HEK293 (cell line): ENCODE measurements around the gene GREM1.

Source experiments
- CTCF ChIA-PET: fragments of 350-600 bp; formaldehyde crosslinking; extraction: SDS; loops from one replicate; lab custom pipeline; 2021; ENCODE audit warnings: antibody characterized with exemption; lab: Yijun Ruan, JAX
- POLR2A ChIA-PET: fragments of 300-600 bp; formaldehyde crosslinking; extraction: SDS; loops from one replicate; lab custom pipeline; 2020; ENCODE audit warnings: antibody characterized with exemption, inconsistent platforms; lab: Yijun Ruan, JAX
- H3K27ac ChIP-seq: fragments of 200-500 bp; sonication (Bioruptor generic); 2 replicates; pipeline ENCODE4 v1.5.1; 2014; ENCODE audit warnings: low read depth, low read length, control low read depth, inconsistent platforms; ENCODE audit errors: extremely low read depth
- H3K36me3 ChIP-seq, 2 experiments: fragments of 200-500 bp in 1 of 2; sonication (Bioruptor generic) in 1 of 2; 1 replicate in 1 of 2; 2 replicates in 1 of 2; pipeline ENCODE4 v1.5.1; 2014 to 2017; ENCODE audit warnings: inconsistent platforms in 2 of 2, low read length in 2 of 2; ENCODE audit not compliant: control insufficient read depth in 2 of 2, insufficient read depth in 1 of 2
- H3K4me1 ChIP-seq: fragments of 200-500 bp; sonication (Bioruptor generic); 2 replicates; pipeline ENCODE4 v1.5.1; 2014; ENCODE audit warnings: mild to moderate bottlenecking, low read length, inconsistent platforms; ENCODE audit not compliant: control insufficient read depth, insufficient read depth
- H3K4me3 ChIP-seq: 2 replicates; pipeline ENCODE4 v1.5.1; 2011; ENCODE audit warnings: low read depth, mild to moderate bottlenecking, control low read depth, low read length, moderate library complexity
- H3K9me3 ChIP-seq: fragments of 200-500 bp; sonication (Bioruptor generic); 2 replicates; pipeline ENCODE4 v1.5.1; 2014; ENCODE audit warnings: low read depth, low read length, inconsistent platforms; ENCODE audit not compliant: control insufficient read depth, insufficient read depth
- ATF2 ChIP-seq: fragments of 450-650 bp; formaldehyde crosslinking; IDR thresholded peaks from 2 replicates; pipeline ENCODE4 v1.5.1; 2016; ENCODE audit warnings: missing biosample characterization, missing genetic modification characterization, low read depth
- FEZF1 ChIP-seq: fragments of 450-650 bp; formaldehyde crosslinking; IDR thresholded peaks from 2 replicates; pipeline ENCODE4 v1.5.1; 2016; ENCODE audit warnings: missing biosample characterization, missing genetic modification characterization
- INSM2 ChIP-seq: fragments of 450-650 bp; formaldehyde crosslinking; IDR thresholded peaks from 2 replicates; pipeline ENCODE4 v1.5.1; 2016; ENCODE audit warnings: missing biosample characterization, missing genetic modification characterization
- PBX3 ChIP-seq: sonication (generic); formaldehyde crosslinking; IDR thresholded peaks from 2 replicates; pipeline ENCODE4 v1.8.1; 2022; ENCODE audit warnings: mild to moderate bottlenecking, moderate library complexity, missing genetic modification reagents
- SP7 ChIP-seq: fragments of 450-650 bp; formaldehyde crosslinking; IDR thresholded peaks from 2 replicates; pipeline ENCODE4 v1.5.1; 2016; ENCODE audit warnings: missing biosample characterization, missing genetic modification characterization
- ZBTB11 ChIP-seq: fragments of 450-650 bp; formaldehyde crosslinking; conservative IDR thresholded peaks from 2 replicates; pipeline ENCODE4 v1.5.1; 2016; ENCODE audit warnings: low read depth, missing biosample characterization, missing genetic modification characterization
- ZNF10 ChIP-seq: fragments of 450-650 bp; formaldehyde crosslinking; IDR thresholded peaks from 2 replicates; pipeline ENCODE4 v1.5.1; 2017; ENCODE audit warnings: missing biosample characterization, missing genetic modification characterization
- ZNF114 ChIP-seq: fragments of 450-650 bp; formaldehyde crosslinking; IDR thresholded peaks from 2 replicates; pipeline ENCODE4 v1.5.0; 2017; ENCODE audit warnings: missing biosample characterization, missing genetic modification characterization
- ZNF175 ChIP-seq: fragments of 450-650 bp; formaldehyde crosslinking; IDR thresholded peaks from 2 replicates; pipeline ENCODE4 v1.5.1; 2016; ENCODE audit warnings: missing biosample characterization, missing genetic modification characterization
- ZNF366 ChIP-seq: fragments of 450-650 bp; formaldehyde crosslinking; conservative IDR thresholded peaks from 2 replicates; pipeline ENCODE4 v1.5.1; 2016; ENCODE audit warnings: missing biosample characterization, missing genetic modification characterization
- ZNF449 ChIP-seq: fragments of 450-650 bp; formaldehyde crosslinking; IDR thresholded peaks from 2 replicates; pipeline ENCODE4 v1.5.1; 2017; ENCODE audit warnings: missing biosample characterization, mild to moderate bottlenecking, missing genetic modification characterization, moderate library complexity
- ZNF548 ChIP-seq: fragments of 450-650 bp; formaldehyde crosslinking; IDR thresholded peaks from 2 replicates; pipeline ENCODE4 v1.5.1; 2016; ENCODE audit warnings: missing biosample characterization, missing genetic modification characterization
- TF ChIP-seq, protein P1 (sequence below): fragments of 450-650 bp; formaldehyde crosslinking; IDR thresholded peaks from 2 replicates; pipeline ENCODE4 v1.5.1; 2016; ENCODE audit warnings: missing biosample characterization, missing genetic modification characterization, borderline replicate concordance

GREM1 gene

GRCh38 chr15:32721596-32721995 is 3.8 kb downstream of the GREM1 start:
- ChIA-PET POLR2A (no interaction called here), CTCF (interaction anchor here (0.7 kb wide), 1 partner anchor 107 kb away, joined by 3 read pairs; no protein-coding TSS in a partner anchor)
- Histone ChIP-seq H3K9me3 (no peaks in the 10 kb centered on the region), H3K4me3 (no peak overlapping the region), H3K27ac (no peak overlapping the region), H3K4me1 (peaks cover 2% of the 10 kb centered on the region; the same call in 1 of the 2 replicates), H3K36me3 (no peaks in the 10 kb centered on the region)
- TF ChIP-seq INSM2 (no peak), ZNF366 (no peak), PBX3 (no peak), ZNF548 (tag by site-specific recombination) (no peak), FEZF1 (no peak), ZNF10 (tag by site-specific recombination) (no peak), ZNF449 (tag by site-specific recombination) (no peak), ZBTB11 (no peak), ATF2 (tag by site-specific recombination) (no peak), ZNF175 (tag by site-specific recombination) (no peak), ZNF114 (tag by site-specific recombination) (no peak), SP7 (tag by site-specific recombination) (no peak)
- TF ChIP-seq, protein P1, sequence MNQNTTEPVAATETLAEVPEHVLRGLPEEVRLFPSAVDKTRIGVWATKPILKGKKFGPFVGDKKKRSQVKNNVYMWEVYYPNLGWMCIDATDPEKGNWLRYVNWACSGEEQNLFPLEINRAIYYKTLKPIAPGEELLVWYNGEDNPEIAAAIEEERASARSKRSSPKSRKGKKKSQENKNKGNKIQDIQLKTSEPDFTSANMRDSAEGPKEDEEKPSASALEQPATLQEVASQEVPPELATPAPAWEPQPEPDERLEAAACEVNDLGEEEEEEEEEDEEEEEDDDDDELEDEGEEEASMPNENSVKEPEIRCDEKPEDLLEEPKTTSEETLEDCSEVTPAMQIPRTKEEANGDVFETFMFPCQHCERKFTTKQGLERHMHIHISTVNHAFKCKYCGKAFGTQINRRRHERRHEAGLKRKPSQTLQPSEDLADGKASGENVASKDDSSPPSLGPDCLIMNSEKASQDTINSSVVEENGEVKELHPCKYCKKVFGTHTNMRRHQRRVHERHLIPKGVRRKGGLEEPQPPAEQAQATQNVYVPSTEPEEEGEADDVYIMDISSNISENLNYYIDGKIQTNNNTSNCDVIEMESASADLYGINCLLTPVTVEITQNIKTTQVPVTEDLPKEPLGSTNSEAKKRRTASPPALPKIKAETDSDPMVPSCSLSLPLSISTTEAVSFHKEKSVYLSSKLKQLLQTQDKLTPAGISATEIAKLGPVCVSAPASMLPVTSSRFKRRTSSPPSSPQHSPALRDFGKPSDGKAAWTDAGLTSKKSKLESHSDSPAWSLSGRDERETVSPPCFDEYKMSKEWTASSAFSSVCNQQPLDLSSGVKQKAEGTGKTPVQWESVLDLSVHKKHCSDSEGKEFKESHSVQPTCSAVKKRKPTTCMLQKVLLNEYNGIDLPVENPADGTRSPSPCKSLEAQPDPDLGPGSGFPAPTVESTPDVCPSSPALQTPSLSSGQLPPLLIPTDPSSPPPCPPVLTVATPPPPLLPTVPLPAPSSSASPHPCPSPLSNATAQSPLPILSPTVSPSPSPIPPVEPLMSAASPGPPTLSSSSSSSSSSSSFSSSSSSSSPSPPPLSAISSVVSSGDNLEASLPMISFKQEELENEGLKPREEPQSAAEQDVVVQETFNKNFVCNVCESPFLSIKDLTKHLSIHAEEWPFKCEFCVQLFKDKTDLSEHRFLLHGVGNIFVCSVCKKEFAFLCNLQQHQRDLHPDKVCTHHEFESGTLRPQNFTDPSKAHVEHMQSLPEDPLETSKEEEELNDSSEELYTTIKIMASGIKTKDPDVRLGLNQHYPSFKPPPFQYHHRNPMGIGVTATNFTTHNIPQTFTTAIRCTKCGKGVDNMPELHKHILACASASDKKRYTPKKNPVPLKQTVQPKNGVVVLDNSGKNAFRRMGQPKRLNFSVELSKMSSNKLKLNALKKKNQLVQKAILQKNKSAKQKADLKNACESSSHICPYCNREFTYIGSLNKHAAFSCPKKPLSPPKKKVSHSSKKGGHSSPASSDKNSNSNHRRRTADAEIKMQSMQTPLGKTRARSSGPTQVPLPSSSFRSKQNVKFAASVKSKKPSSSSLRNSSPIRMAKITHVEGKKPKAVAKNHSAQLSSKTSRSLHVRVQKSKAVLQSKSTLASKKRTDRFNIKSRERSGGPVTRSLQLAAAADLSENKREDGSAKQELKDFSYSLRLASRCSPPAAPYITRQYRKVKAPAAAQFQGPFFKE: no peak
